Measurements from ENCODE around the gene KCTD6.

The KCTD6 gene

GRCh38 chr3:58485801-58486435 is 6.0 kb upstream of the KCTD6 start:
- no peak for DNase-seq (ENCODE audit: low read depth)

- DNase-seq (ENCODE audit: low read depth): no peak
Observed at GRCh38 chr3:58487140-58487886, 4.6 kb upstream of the KCTD6 start.

GRCh38 chr3:58488967-58489366 is 2.9 kb upstream of the KCTD6 start:
- DNase-seq (ENCODE audit: low read depth): no peak

- DNase-seq (ENCODE audit: low read depth): no peak
Observed at GRCh38 chr3:58490860-58491501, 915 bp upstream of the KCTD6 start.

- DNase-seq (ENCODE audit: low read depth): no peak
Observed at GRCh38 chr3:58492494-58492905, 604 bp downstream of the KCTD6 start.

- DNase-seq (ENCODE audit: low read depth): no peak
Observed at GRCh38 chr3:58494107-58494506, 2.2 kb downstream of the KCTD6 start.

- no peak for DNase-seq (ENCODE audit: low read depth)
Observed at GRCh38 chr3:58495101-58495500, 3.2 kb downstream of the KCTD6 start.

- no peak for DNase-seq (ENCODE audit: low read depth)
Observed at GRCh38 chr3:58496206-58496857, 4.4 kb downstream of the KCTD6 start.

GRCh38 chr3:58497097-58497496 is 5.2 kb downstream of the KCTD6 start:
- no peak for DNase-seq (ENCODE audit: low read depth)

GRCh38 chr3:58502872-58503271 is 11.0 kb downstream of the KCTD6 start:
- no peak for DNase-seq (ENCODE audit: low read depth)

- DNase-seq (ENCODE audit: low read depth): no peak
Observed at GRCh38 chr3:58507356-58508078, 15.6 kb downstream of the KCTD6 start.

- no peak for DNase-seq (ENCODE audit: low read depth)
Observed at GRCh38 chr3:58508437-58508836, 16.5 kb downstream of the KCTD6 start.

GRCh38 chr3:58514405-58514804 is 22.5 kb downstream of the KCTD6 start:
- DNase-seq (ENCODE audit: low read depth): no peak

GRCh38 chr3:58518291-58518789 is 26.4 kb downstream of the KCTD6 start:
- DNase-seq (ENCODE audit: low read depth): no peak

- DNase-seq (ENCODE audit: low read depth): no peak
Observed at GRCh38 chr3:58519668-58520402, 27.9 kb downstream of the KCTD6 start.

- DNase-seq (ENCODE audit: low read depth): no peak
Observed at GRCh38 chr3:58520403-58521335, 28.8 kb downstream of the KCTD6 start.

- no peak for DNase-seq (ENCODE audit: low read depth)
Observed at GRCh38 chr3:58521336-58521670, 29.4 kb downstream of the KCTD6 start.

- no peak for DNase-seq (ENCODE audit: low read depth)
Observed at GRCh38 chr3:58521917-58522631, 30.2 kb downstream of the KCTD6 start.

- DNase-seq (ENCODE audit: low read depth): no peak
Observed at GRCh38 chr3:58522759-58523425, 31.0 kb downstream of the KCTD6 start.

Measured in stimulated activated CD8-positive, alpha-beta memory T cell treated with anti-CD3 and anti-CD28 coated beads, Interleukin-12 subunit alpha, Interleukin-12 subunit beta, amount 100 ng/mL, for 4 hours (primary cell).